ENCODE data around the gene PPM1B. TPM values are rescaled to one million over a fixed set of nuclear protein-coding genes. Genes with fewer than 3 reads are reported as not detected.

PPM1B gene
- total and polyA plus RNA-seq, 9 of the 15 experiments (the other 6 are each of a cell fraction or from before 2014, with no cell fraction given) = 8.9 to 44.0 (median 28.6) TPM

- TF ChIP-seq ZBED1 (IDR thresholded peaks at IDR 0.05) (no peak), MECOM (CRISPR knock-in tag; IDR thresholded peaks at IDR 0.05) (no peak)
Measured at GRCh38 chr2:44195714-44196113, 27.0 kb downstream of the PPM1B start (continued).

GRCh38 chr2:44197816-44198215, 29.1 kb downstream of the PPM1B start:
- FAIRE-seq (no peak), DNase-seq (ENCODE audit: extremely low read depth in 1 of 4, low spot score in 3 of 4) (no peak), ATAC-seq (no peak)
- Histone ChIP-seq H2AFZ (ENCODE audit: low read depth, low read length) (no peak overlapping the region), H3K27me3 (ENCODE audit: control insufficient read depth in 2 of 2, insufficient read depth in 2 of 2, low read length in 2 of 2) (no peaks in the 10 kb centered on the region), H3K9me3 (replicated peaks; ENCODE audit: control insufficient read depth, insufficient read depth, low read depth, low read length) (no peaks in the 10 kb centered on the region), H4K20me1 (replicated peaks; ENCODE audit: control insufficient read depth, insufficient read depth, low read length) (no peaks in the 10 kb centered on the region), H3K4me1 (replicated peaks in 1 of 2; ENCODE audit: control insufficient read depth in 2 of 2, insufficient read depth in 2 of 2, low read length in 2 of 2) (no peaks in the 10 kb centered on the region; a peak in 1 of 5 replicates), H3K79me2 (ENCODE audit: control insufficient read depth, insufficient read depth, low read length) (peaks cover 47% of the 10 kb centered on the region), H3K9me1 (ENCODE audit: control insufficient read depth, insufficient read depth, low read length) (no peaks in the 10 kb centered on the region), H3K36me3 (ENCODE audit: control insufficient read depth, insufficient read depth, low read length) (peaks cover 13% of the 10 kb centered on the region; the same call in 2 of the 3 replicates), H3K4me3 (no peak overlapping the region), H3K9ac (ENCODE audit: insufficient read depth in 1 of 2, low read depth in 2 of 2, low read length in 2 of 2) (no peak overlapping the region), H3K27ac (ENCODE audit: extremely low read depth, low read depth, low read length) (no peak overlapping the region), H3K4me2 (ENCODE audit: insufficient read depth, low read length) (no peak overlapping the region)
- in situ Hi-C loops (cut with MboI) = no loop called here
- WGBS (ENCODE audit: insufficient coverage, low coverage, missing lambda C conversion rate) = 96% methylated on average over 6 of the region's 6 CpGs
- intact Hi-C loops (cut with micrococcal nuclease) = no loop called here
- POLR2A ChIA-PET = no interaction called here
- CTCF ChIA-PET (ENCODE audit: low intra/inter-chr PET ratio) = no interaction called here
- no TSS peak for BruUV-seq (replicated peaks)
- TF ChIP-seq ZSCAN29 (IDR thresholded peaks at IDR 0.05) = no peak
- TF ChIP-seq ZNF253 (CRISPR knock-in tag; conservative IDR thresholded peaks at IDR 0.05) = no peak
- TF ChIP-seq ZNF395 (CRISPR knock-in tag; IDR thresholded peaks at IDR 0.05) = no peak
- no peak for TF ChIP-seq ZBTB43 (CRISPR knock-in tag; IDR thresholded peaks at IDR 0.05)
- no peak for TF ChIP-seq RREB1 (CRISPR knock-in tag; IDR thresholded peaks at IDR 0.05)
- no peak for TF ChIP-seq RAD21 (CRISPR knock-in tag; conservative IDR thresholded peaks at IDR 0.05 in 1 of 2, IDR thresholded peaks at IDR 0.05 in 1 of 2)
- no peak for TF ChIP-seq CAMTA2 (CRISPR knock-in tag; conservative IDR thresholded peaks at IDR 0.05)

All from K562 (cell line).